GM18907 (cell line): Measurements from ENCODE around the gene MACROD2.
"Not testable (repeated sequence)": the region's sequence is repeated elsewhere in the genome, so short reads cannot be mapped to it uniquely, and the experiment has no call there.

Source experiments
- ATAC-seq: cut with Tn5 transposase; IDR thresholded peaks from one replicate; pipeline ENCODE4 v1.9.1; 2021; ENCODE audit warnings: mild to moderate bottlenecking, moderate library complexity; ENCODE audit not compliant: unreplicated experiment

Gene MACROD2

GRCh38 chr20:14925300-14925699 is 930.0 kb downstream of the MACROD2 start:
- no peak for ATAC-seq

DNA sequence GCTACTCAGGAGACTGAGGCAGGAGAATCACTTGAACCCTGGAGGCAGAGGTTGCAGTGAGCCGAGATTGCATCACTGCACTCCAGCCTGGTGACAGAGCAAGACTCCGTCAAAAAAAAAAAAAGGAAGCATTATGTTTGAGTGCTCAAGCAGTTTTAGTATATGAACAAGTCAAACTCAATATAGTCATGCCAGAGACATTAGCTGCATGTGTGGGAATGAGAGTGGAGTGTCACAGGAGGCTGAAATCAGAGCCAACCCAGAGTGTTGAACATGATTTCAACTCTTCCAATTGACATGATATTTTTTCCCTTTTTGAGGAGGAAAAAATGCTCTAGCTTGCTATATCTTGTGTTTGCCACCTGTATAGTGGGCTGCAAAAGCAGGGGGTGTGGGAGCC is 931.1 kb downstream of the MACROD2 start:
- ATAC-seq, result not testable (repeated sequence)

GRCh38 chr20:14928083-14928482 is 932.8 kb downstream of the MACROD2 start:
- ATAC-seq, result no peak

DNA sequence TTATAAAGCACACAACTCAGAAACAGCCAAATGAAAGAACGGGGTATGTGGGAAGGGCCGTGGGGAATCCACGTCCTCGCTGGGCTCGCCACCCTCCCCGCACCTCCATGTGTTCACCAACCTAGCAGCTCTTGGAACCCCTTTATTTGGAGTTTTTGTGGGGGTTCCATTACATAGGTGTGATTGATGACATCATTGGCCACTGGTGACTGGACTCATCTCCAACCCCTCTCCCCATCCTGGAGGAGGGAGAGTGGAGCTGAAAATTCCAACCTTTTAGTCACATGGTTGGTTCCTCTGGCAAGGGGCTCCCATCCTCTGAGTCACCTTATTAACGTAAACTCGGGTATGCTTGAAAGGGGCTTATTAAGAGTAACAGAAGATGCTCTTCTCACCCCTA is 934.1 kb downstream of the MACROD2 start:
- ATAC-seq, result no peak

- no peak for ATAC-seq
Measured at GRCh38 chr20:14932040-14932439, 936.7 kb downstream of the MACROD2 start.

DNA sequence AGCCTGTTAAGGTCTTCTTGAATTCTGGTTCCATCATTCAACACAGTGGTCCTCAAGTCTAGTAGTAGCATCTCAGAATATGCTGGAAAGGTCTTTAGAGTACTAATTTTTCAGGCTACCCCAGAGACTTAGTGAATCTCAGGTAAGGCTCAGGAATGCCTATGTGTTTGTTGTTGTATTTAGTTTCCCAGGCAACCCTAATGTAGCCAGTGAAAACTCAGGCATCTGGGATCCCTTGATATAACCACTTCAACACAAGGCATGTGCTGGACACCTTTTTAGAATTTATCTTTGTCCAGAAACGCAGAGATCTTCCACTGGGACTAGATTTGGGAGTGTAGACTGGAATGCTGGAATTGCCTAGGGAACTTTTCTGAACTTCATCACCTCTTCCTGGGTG is 940.0 kb downstream of the MACROD2 start:
- ATAC-seq, result no peak

DNA sequence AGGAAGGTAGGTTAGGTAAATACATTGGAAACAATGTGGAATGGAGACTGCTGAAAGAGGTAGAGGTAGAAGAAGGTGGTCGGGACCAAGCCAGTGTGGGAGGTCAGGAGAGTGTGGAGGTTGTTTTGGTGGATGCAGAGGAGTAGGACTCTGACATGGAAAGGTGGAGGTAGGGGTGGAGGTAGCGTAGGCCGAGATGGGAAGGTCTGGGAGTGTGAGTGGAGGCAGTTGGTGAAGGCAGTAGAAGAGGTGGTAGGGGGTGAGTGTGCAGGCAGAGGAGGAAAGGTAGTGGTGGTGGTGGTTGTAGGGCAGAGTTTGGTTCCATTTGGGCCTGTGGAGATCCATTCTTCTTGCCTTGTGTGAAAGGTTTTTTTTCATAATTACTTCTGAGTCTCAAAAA is 941.7 kb downstream of the MACROD2 start:
- no peak for ATAC-seq

GRCh38 chr20:14937846-14938245 is 942.5 kb downstream of the MACROD2 start:
- ATAC-seq, result no peak

- ATAC-seq, result no peak
Measured at GRCh38 chr20:14947536-14947935, 952.2 kb downstream of the MACROD2 start.

DNA sequence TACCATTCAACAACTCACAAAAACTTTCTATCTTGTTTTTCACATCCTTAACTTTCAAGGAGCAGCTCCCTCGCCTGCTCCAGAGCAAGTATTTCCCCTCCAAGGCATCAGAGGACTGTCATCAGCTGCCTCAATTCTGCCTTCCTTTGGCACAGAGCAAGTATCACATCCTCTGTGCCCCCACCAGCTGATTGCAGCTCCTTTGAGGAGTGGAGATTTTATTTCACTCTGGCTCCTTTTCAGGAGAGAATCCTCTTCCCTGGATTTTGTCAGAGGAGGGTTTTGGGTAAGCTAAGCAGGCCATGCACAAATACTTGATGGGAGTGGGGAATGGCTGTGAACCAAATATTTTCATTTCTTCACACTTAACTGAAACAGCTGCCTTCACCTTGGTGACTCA is 952.6 kb downstream of the MACROD2 start:
- ATAC-seq, result no peak

GRCh38 chr20:14948416-14948815 is 953.1 kb downstream of the MACROD2 start:
- peak; percentile 42 for ATAC-seq

DNA sequence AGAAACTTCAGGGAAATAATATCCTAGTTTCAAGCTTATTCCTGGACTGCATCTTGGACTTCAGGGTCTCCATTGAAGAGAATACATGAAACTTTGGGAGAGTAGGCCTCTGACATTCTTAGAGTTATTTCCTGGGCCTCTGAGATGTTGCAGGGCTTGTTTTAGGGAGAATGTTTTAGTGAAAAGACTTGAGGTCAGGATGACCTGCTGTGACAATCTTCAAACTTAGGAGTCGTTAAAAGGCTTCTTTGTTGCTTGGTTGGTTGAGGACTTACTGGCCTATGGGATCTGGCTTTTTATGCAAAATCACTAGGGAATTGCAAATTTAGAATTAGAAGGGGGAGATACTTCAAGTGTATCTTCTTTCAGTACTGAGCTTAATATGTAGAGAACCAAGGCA is 955.3 kb downstream of the MACROD2 start:
- ATAC-seq, result peak; percentile 7

- peak; percentile 75 for ATAC-seq
Measured at GRCh38 chr20:14951105-14951504, 955.8 kb downstream of the MACROD2 start.

DNA sequence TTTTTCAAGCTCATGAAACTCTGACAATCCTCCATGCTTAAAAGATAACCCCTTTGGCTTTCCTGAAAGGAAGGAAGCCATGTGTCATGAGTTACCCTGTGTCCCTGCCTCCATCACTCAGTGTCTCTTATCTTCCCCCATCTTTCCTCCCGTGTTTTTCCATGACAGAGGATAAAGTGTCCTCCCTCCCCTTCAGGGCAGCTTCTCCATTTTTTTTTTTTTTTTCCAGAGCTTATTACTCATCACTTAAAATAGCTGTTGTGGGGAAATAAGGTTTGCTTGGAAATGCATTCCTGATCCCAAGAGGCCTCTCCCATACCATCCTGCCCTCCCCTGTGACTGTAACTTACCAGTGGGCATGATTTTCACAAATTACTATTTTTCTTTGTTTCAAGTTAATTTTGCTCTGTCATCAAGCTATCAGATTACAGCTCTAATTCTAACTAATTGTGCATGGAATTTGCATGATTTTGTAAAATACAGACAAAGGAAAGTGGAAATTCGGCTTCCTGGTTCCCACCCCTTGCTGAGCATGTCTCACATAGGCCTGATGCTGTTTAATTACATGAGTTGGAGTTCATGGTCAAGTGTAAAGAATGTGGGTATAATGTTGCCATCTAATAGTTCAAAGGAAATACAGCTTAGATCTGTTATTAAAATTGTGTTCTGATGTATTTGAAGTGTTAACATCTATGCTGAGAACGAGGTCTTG is 956.5 kb downstream of the MACROD2 start:
- ATAC-seq, result no peak

DNA sequence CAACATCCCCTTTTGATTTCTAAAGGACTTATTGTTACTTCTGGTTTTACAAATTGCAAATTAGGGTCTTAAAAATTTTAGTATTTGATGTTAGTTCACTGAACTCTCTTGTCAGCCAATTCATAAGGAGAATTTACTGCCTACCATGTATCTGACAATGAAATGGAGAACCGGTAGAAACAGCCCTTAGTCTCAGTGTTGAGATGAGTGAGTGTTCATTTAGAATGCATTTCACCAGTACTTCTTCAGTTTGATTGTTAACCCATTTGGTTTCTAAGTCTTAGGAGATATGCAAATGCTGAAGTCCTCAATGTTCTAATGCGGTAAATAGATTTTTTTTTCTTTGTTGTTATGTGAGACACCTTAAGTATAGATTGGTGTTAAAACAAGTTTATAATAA is 958.4 kb downstream of the MACROD2 start:
- no peak for ATAC-seq

- ATAC-seq, result no peak
Measured at GRCh38 chr20:14955399-14955798, 960.1 kb downstream of the MACROD2 start.

DNA sequence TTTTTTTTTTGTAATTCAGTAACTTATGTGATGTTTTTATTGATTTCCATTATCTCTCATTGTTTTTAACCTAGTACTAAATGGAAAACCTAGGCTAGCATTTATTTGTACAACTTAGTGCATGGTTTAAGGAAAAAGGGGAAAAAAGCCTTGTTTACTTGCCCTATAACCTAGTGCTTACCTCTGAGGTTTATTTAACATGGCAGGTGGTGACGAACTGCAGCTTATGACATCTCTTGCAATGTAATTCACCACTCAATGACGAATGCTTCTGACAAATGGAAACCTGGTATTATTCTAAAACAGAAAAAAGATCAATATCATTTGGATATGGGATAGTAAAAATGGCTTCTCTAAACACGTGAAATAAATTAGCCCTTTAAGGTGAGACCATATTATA is 960.7 kb downstream of the MACROD2 start:
- no peak for ATAC-seq

- ATAC-seq, result no peak
Measured at GRCh38 chr20:14956538-14956937, 961.2 kb downstream of the MACROD2 start.

DNA sequence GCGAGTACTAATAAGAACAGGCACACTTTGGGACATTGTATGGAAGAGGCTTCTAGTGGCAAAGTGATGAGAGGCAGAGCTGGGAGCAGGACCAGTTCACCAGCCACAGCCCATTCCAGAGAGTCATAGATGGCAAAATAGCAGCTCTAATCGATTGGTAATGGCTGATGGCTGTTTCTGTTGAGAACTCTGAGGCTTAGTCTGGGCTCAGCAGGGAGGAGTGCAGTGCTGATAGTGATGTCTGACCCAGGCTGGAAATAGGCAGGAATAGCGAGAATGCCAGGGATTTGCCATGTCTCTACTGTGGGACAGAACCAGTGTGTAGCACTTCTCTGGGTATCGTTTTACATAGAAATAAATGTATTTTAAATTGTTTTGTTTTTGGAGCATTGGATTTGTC is 962.1 kb downstream of the MACROD2 start:
- ATAC-seq, result no peak

GRCh38 chr20:14958626-14959025 is 963.3 kb downstream of the MACROD2 start:
- no peak for ATAC-seq

- ATAC-seq, result no peak
Measured at GRCh38 chr20:14959506-14960475, 964.5 kb downstream of the MACROD2 start.

GRCh38 chr20:14960831-14961230 is 965.5 kb downstream of the MACROD2 start:
- no peak for ATAC-seq
